Upper lobe of right lung (tissue), 1 donor: ENCODE results near the gene PTPRU. TPM values are rescaled to one million over a fixed set of nuclear protein-coding genes. Genes with fewer than 3 reads are reported as not detected.

Experiments used
- ATAC-seq: fragments of 200-7000 bp; cut with Tn5 transposase; one replicate; pipeline ENCODE4 v1.9.1; 2020; ENCODE audit warnings: mild to moderate bottlenecking, moderate library complexity
- DNase-seq: peaks from one replicate; pipeline ENCODE4 v3.0.0-alpha.2; 2020
- H3K27ac ChIP-seq: fragments of 200-600 bp; one replicate; pipeline ENCODE4 v1.8.0; 2022
- H3K27me3 ChIP-seq: fragments of 200-600 bp; one replicate; pipeline ENCODE4 v1.8.0; 2022; ENCODE audit warnings: mild to moderate bottlenecking
- H3K36me3 ChIP-seq: fragments of 200-600 bp; one replicate; pipeline ENCODE4 v1.8.0; 2022
- H3K4me1 ChIP-seq: fragments of 200-600 bp; one replicate; pipeline ENCODE4 v1.8.0; 2022
- H3K4me3 ChIP-seq: fragments of 200-600 bp; one replicate; pipeline ENCODE4 v1.8.0; 2022; ENCODE audit warnings: mild to moderate bottlenecking
- H3K9me3 ChIP-seq: fragments of 200-600 bp; one replicate; pipeline ENCODE4 v1.8.0; 2022
- intact Hi-C: fragments of 100-400 bp; cut with DNase I; formaldehyde crosslinking; loops from one replicate; pipeline ENCODE4 v1.11.0; 2022
- total RNA-seq: library from RNA; stranded (reverse); fragmentation: NEBNext Ultra II Directional; extraction: Animal tissue kit (Norgen Biotek cat#: 25700); gene quantifications from one replicate; pipeline ENCODE4 v1.2.1, GENCODE V29; 2021
- TF ChIP-seq, protein P1 (sequence below): fragments of 200-600 bp; IDR thresholded peaks from one replicate; pipeline ENCODE4 v1.8.0; 2022; ENCODE audit warnings: antibody characterized with exemption
- donor health status: DM: no; HTN: yes; CAD: no; lungs with severe emphysema.

The PTPRU gene
- total RNA-seq, 1 donor from 2014 or later = 45.5 TPM

DNA sequence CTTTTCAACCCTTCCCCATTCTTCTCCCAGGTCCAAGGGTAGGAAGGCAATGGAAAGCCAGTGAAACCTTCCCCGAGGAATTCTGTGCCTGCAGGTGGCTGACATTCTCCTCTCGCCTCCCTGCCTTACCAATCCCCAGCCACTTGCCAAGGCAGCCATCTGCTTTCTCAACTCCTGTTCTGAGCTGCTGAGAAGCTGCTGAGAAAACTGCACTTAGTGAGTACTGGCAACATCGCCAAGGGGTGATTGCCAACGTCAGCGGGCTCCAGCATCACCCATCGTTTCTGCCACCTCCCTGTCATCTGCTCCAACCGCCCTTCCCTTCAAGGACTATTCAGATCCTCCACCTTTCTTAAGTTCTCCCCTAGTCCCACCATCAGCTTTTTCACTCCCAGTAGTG lies 106.0 kb downstream of the PTPRU start:
- TF ChIP-seq, protein P1, sequence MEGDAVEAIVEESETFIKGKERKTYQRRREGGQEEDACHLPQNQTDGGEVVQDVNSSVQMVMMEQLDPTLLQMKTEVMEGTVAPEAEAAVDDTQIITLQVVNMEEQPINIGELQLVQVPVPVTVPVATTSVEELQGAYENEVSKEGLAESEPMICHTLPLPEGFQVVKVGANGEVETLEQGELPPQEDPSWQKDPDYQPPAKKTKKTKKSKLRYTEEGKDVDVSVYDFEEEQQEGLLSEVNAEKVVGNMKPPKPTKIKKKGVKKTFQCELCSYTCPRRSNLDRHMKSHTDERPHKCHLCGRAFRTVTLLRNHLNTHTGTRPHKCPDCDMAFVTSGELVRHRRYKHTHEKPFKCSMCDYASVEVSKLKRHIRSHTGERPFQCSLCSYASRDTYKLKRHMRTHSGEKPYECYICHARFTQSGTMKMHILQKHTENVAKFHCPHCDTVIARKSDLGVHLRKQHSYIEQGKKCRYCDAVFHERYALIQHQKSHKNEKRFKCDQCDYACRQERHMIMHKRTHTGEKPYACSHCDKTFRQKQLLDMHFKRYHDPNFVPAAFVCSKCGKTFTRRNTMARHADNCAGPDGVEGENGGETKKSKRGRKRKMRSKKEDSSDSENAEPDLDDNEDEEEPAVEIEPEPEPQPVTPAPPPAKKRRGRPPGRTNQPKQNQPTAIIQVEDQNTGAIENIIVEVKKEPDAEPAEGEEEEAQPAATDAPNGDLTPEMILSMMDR = no peak
- intact Hi-C loops = no loop called here
- ATAC-seq (no peak), DNase-seq (no peak)
- no peaks in the 10 kb centered on the region for H3K9me3 ChIP-seq
- no peaks in the 10 kb centered on the region for H3K4me1 ChIP-seq
- H3K36me3 ChIP-seq = no peaks in the 10 kb centered on the region
- H3K27ac ChIP-seq = no peak overlapping the region
- H3K27me3 ChIP-seq = peaks cover 13% of the 10 kb centered on the region
- no peak overlapping the region for H3K4me3 ChIP-seq

DNA sequence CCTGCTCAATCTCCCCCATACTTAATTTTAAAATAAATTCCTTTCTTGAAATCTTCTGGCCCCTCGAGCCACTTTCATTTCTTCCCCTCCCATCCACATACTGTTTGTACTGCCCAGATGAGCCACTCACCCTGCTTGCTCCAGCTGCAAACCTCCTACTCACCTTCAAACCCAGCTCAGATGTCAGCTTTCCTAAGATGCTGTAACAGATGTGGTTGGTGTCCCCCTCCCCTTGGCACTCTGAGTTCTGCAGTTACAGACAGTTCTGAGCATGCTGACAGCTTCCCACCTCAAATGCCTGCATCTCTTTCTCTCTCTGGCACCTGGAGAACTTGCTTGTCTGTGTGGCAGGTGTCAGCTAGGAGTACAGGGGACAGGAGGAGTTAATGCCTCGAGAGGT lies 106.7 kb downstream of the PTPRU start:
- no peak for DNase-seq
- H3K4me3 ChIP-seq = no peak overlapping the region

DNA sequence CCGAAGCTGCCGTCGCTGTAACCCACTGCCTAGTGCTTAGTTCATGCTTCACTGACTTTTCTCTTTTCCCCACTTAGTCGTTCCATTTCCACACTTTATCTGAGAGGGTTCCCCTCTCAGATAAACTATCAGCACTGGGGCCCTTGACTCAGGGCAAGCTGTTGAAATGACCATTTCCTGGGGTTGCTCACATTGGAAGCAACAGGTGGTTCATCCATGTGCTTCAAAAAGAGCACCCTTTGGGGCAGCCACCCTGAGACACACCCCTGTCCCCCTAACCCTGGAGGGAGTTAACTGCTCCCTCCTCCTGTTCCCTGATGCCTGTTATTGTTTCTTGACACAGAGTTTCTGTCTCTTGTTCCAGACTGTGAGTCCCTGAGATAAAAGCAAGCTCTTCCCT lies 107.2 kb downstream of the PTPRU start:
- Histone ChIP-seq H3K27me3 (peaks cover 13% of the 10 kb centered on the region), H3K36me3 (no peaks in the 10 kb centered on the region), H3K4me3 (no peak overlapping the region), H3K27ac (no peak overlapping the region), H3K9me3 (no peaks in the 10 kb centered on the region), H3K4me1 (no peaks in the 10 kb centered on the region)
- intact Hi-C loops = no loop called here
- DNase-seq (no peak), ATAC-seq (no peak)
- TF ChIP-seq, protein P1 = no peak

More for the DNA sequence above, 106.7 kb downstream of the PTPRU start:
- intact Hi-C loops = no loop called here
- Histone ChIP-seq H3K27ac (no peak overlapping the region), H3K27me3 (peaks cover 13% of the 10 kb centered on the region), H3K9me3 (no peaks in the 10 kb centered on the region), H3K36me3 (no peaks in the 10 kb centered on the region), H3K4me1 (no peaks in the 10 kb centered on the region)
- TF ChIP-seq, protein P1 = no peak
- ATAC-seq = no peak

DNA sequence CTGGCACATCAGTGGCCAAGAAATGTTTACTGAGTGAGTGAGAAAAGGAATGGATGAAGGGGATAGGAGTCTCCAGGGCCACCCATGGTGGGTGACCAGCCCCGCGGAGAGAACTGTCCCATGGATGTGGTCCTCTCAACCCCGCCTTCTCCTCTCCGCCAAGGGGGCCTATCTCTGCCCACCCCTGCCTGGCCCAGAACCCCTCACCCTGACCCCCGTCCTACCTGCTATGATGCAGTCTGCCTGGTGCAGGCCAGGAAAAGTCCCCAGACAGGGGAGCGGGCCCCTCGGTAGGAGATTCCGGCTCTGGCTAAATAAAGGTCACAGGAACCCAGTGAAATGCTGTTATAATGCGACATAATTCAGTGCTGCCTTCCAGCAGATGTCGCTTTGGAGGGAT lies 107.6 kb downstream of the PTPRU start:
- intact Hi-C loops = no loop called here
- no peak for ATAC-seq

GRCh38 chr1:29344336-29344735 lies 108.0 kb downstream of the PTPRU start:
- peaks cover 13% of the 10 kb centered on the region for H3K27me3 ChIP-seq
- ATAC-seq = no peak

More for the DNA sequence above, 107.6 kb downstream of the PTPRU start:
- TF ChIP-seq, protein P1 = no peak
- Histone ChIP-seq H3K36me3 (no peaks in the 10 kb centered on the region), H3K4me3 (no peak overlapping the region), H3K9me3 (no peaks in the 10 kb centered on the region), H3K27ac (no peak overlapping the region), H3K4me1 (no peaks in the 10 kb centered on the region), H3K27me3 (peaks cover 13% of the 10 kb centered on the region)
- peak; percentile 32 for DNase-seq

More at GRCh38 chr1:29344336-29344735, 108.0 kb downstream of the PTPRU start:
- no peaks in the 10 kb centered on the region for H3K4me1 ChIP-seq
- peak; percentile 33 for DNase-seq
- H3K27ac ChIP-seq = no peak overlapping the region
- H3K36me3 ChIP-seq = no peaks in the 10 kb centered on the region
- H3K4me3 ChIP-seq = no peak overlapping the region
- no peaks in the 10 kb centered on the region for H3K9me3 ChIP-seq
- intact Hi-C loops = no loop called here
- TF ChIP-seq, protein P1 = no peak
